ENCODE measurements around the gene DHX8.

The DHX8 gene

DNA sequence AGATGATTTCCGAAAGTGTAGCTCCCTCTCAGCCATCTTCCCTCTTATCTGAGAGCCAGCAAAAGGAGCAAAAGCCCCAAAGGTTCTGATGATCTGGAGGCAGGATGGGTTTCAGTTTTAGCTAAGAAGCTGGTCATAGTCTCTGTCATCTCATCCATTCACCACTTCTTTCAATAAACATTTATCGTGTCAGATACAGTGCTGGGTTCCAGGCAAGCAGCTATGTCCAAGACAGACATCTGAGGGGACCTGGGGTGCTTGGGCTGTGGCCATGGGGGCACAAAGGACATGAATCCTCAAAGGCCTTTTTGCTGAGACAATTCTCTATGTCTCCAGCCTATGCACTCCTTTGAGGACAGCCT is 63.4 kb downstream of the DHX8 start:
- DNase-seq (ENCODE audit: low read depth in 2 of 2) = no peak

DNA sequence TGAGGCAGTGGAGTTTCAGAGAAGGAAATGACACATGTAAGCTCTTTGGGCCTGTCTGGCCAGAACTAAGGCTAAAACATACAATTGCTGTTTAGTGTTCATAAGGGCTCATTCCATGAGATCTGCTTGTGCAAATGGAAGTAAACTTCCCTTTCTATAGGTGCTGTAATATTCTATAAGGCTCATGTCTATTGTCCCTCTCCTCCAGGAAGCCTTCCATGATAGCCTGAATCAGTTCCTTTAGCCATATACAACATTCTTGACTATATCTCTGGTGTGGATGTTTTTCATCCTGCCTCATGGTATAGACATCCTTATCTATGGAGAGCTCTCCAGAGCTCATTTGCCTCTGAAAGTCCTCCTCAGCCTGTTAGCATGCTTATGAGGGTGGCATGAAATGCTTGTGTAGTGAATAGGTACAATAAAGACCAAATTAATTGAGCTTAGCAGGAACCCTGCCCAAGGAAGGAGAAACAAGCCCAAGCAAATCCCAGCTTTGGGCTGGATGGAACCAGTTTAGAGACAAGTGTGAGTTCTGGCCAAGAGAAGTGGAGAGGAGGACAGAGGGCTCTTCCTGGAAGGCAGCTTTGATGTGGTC is 64.0 kb downstream of the DHX8 start:
- no peak for DNase-seq (ENCODE audit: low read depth in 2 of 2)

DNA sequence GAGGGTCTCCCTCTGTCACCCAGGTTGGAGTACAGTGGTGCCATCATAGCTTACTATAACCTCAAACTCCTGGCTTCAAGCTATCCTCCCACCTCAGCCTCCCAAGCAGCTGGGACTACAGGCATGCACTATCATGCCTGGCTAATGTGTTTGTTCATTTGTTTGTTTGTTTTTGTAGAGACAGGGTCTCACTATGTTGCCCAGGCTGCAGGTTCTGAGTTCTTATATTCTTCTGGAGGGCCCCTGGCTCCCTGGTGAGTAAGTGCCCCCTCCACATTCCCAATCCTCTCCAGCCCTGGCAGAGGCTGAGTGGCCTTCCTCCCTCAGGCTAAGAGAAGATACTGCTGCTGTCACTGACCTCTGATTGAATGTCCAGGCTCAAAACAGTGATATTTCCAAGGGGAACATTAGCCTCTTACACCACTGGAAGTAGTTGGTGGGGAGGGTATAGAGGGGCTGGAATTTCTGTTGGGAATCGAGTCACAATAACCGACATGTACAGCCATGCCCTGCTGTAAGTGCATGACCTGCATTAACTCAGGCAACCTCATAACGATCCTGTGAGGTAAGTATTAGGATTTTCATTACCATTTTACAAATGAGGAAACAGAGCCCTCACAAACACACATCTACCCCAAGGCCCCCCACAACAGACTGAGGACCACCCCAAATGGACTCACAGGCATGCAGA is 65.1 kb downstream of the DHX8 start:
- no peak for DNase-seq (ENCODE audit: low read depth in 2 of 2)

DNA sequence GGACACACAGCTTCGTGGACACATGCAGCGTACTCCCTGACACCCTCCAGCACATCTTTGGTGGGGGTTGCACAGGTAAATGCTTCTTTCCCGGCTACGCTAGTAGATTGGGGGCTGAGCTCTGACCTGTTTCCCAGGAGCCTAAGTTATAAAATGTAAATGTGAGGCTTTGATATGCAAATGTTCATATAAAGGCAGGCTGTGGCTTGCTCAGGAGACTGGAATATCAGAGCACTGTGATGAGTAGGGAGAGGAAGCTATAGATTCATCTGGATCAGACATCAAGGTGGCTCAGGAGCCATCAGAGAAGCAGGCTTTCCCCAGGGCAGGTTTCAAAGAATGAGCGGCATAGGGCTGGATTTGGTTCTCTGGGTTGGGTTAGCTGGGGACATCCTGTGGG is 65.7 kb downstream of the DHX8 start:
- DNase-seq (ENCODE audit: low read depth in 2 of 2) = no peak

DNA sequence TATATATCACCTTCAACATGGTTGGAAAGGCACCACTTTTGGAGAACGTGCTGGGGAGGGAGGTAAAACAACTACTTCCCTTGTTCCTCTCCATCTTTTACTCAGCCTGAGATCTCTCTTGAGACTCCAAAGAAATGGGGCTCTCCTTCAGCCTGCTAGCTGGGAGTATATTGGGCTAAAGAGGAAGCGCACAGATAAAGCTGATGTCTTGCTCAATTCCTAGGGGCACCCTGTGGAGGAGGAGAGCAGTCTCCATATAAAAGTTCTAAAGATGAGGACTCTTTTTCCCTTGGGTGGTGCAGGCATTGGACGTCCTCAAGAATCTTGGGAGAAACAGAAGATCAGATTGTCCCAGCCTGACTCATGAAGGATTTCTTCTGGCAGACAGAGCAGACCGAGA is 67.0 kb downstream of the DHX8 start:
- no peak for DNase-seq (ENCODE audit: low read depth in 2 of 2)

DNA sequence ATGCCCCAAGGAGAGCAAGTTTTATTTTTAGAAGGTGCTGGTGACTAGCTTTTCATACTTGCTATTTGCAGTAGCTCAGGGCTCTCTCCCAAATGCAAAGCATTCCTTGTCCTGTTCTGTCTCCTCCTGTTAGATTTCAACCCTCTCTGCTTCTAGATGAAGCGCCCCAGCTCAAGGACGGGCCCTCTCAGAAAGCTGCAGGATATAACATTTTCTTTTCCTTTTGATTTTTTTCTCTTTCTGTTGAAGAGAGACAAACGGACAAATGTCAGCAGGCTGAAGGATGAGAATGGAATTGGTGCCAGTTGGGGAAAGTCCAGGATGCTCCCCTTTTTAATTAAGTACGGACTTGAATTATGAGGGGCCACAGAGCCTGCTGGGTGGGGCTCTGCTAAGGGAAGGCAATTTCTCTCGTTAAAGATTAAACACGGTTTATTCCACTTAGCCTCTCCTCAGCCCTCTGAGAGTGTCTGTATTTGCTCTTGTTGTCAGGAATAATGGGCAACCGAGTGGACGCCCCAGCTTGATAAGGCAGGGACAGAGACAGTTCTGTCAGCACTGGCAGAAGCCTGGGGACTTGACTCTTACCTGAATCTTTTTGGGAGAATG is 68.6 kb downstream of the DHX8 start:
- DNase-seq (ENCODE audit: low read depth in 2 of 2) = no peak

DNA sequence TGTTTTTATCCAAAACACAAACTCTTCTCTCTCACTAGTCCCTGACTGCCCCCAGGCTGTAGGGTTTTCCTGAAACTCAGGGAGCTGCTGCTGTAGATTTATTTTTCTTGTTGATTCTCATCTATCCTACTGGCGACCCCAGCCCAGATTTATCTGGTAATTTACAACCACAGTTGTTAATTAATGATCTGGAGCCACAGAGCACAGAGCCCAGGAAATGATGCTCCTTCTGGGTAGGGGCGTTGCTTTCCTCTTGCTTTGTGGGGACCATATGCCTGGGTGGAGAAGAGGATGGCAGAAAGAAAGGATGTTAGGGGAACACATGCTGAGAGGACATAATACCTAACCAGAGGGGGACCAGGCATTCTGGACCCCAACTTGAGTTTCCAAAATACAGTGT is 69.8 kb downstream of the DHX8 start:
- no peak for DNase-seq (ENCODE audit: low read depth in 2 of 2)

DNA sequence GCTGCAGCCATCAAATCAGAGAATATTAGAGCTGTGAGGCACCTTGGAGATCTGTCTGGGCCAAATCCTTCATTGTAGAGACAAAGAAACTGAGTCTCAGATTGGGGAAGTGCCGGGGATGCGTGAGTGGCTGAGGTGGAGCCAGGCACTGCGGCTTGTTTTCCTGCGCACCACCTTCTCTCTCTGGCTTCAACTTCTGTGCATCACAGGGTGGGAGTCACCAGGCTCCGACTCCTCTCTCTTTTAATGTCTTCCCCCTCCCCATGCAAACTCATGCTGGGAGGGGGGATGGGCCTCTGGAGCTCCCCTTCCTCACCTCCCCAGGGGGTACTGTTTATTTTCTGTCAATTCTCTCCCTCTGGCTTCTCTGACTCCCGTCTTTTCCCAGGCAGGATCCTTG is 71.1 kb downstream of the DHX8 start:
- no peak for DNase-seq (ENCODE audit: low read depth in 2 of 2)

DNA sequence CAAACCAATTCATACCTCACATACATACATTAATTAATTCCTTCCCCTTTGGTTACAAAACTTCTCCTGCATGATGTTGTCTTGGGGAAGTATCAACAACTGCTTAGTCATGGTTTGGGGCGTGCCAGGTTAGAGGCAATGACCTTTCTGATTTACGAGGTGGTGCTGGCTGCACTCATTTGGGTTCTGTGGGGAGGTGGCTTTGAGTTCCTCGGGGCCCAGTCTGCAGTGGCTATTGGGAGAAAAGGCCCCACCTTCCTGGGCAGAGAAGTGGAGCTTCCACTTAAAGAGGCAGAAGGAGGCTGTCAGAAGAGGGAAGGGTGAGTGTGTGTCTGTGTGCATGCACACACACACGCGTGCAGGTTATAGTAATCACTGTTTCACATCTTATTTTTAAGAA is 72.5 kb downstream of the DHX8 start:
- no peak for DNase-seq (ENCODE audit: low read depth in 2 of 2)

DNA sequence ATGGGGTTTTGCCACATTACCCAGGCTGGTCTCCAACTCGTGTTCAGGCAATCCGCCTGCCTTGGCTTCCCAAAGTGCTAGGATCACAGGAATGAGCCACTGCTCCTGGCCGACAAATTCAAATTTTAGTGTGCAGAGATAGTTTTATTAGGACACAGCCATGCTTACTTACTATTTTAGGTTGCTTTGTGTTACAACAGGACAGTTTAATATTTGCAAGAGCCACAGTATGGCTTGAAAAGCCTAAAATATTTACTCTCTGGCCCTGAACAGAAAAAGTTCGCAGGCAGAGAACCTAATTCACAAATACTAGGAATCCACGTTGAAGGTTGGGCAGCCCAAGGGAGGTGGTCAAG is 75.0 kb downstream of the DHX8 start:
- DNase-seq (ENCODE audit: low read depth in 2 of 2) = no peak

DNA sequence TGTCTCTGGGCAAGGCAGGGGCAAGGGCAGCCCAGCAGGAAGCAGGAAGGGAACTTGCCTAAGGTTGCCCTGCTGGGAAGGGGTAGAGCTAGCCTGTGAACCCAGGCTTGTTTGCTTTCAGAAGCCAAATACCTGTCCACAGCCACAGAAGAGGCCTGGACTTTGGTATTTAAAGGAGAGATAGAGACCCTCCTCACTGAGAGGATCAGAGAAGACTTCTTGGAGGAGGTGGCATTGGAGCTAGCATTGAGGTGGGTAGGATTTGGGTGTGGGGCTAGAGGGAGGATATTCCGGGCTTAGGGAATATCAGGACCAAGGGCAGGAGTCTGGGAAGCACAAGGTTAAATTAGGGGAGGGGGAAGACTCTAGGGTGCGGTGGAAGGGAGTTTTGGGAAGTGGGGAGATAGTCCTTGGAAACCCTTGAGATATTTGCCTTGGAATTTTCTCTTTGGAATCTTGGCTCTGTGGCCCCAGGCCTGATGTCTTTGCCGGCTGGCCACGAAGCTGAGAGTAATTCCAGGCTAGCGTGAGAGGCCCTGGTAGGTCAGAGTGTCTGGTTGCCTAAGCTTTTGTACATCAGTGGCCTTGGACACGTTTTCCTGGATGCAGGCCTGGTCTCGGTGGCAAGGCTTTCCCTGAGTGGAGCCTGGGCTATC is 75.5 kb downstream of the DHX8 start:
- DNase-seq (ENCODE audit: low read depth in 2 of 2) = no peak

DNA sequence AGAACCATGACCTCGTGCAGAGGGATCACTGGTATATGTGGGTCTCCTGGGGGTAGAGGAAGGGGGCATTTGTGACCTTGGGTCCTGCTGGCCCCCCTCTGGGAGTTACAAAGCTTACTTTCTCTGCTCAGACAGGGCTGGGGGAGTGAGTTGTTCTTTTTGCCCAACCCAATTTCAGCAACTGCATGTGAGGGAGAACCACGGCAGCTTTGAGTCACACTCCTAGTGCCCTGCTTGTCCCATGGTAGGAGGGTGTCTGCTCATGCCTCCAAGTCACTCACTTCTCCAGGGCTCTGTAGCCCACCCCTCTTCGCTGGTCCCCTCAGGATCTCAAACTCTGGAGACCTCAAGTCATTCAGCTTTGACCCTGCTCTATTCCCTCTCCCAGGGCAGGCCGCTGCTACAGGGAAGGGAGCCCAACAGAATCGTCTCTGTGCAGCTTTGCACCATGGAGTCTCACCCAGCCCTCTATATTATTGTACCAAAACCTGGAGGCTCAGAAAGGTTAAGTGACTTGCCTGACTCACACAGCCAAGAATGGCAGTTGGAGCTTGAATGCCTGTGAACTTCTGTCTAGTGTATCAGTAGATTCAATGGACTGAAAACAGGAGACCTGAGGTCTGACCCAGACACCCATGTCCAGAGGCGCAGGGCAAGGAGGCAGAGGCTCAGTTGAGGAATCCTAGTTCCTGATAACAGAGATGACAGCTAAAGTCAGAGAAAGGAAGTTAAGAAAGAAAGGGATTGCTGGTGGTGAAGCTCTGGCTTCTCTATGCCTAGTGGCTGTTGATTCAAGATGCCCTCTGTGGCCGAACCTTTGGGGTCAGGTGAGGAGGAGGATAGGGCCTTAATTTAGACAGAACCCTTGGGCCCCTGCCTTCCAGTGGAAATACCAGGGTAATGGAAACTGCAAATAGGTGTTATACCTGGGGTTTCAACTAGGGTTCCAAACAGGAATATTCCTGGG is 77.0 kb downstream of the DHX8 start:
- no peak for DNase-seq (ENCODE audit: low read depth in 2 of 2)

DNA sequence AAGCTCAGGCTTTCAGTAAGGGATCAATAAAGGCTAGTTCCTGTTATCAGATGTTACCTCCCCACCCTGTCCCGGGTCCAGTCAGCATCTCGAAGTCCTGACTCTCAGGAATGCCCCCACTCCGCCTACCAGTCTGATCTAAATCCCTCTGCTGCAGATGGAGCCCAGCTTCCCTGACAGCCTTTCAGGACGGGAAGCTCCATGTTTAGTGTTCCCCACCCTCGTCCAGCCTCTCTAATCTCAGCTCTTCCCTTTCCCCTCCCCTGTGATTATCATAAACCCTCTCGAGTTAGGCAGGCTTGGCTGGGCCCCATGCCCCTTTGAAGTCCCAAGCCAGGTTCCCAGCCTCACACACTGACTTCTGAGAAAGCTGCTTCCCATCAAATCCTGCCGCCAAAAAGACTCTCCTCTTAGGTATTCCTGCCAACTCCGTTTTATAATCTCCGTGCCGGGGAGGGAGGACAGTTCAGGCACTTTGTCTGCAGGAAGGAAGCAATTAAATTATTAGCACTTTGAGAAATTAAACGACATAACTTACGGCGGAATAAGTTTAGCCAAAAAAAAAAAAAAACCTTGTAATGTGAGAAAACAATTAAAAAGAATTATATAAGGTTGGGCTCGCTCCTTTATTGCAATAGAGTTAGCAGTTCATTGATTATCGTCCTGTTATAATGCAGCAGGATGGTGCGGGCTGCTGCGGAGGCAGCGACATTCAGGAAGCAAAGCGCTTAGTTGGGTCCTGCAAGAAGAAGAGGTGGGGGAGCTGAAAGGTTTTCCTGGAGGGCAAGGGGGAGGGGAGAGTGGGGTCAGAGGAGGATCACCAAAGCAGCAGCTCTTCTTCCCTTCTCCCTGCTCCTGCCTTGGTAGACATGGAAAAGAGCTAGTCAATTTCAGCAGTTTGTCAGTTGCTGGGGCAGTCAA is 79.2 kb downstream of the DHX8 start:
- no peak for DNase-seq (ENCODE audit: low read depth in 2 of 2)

DNA sequence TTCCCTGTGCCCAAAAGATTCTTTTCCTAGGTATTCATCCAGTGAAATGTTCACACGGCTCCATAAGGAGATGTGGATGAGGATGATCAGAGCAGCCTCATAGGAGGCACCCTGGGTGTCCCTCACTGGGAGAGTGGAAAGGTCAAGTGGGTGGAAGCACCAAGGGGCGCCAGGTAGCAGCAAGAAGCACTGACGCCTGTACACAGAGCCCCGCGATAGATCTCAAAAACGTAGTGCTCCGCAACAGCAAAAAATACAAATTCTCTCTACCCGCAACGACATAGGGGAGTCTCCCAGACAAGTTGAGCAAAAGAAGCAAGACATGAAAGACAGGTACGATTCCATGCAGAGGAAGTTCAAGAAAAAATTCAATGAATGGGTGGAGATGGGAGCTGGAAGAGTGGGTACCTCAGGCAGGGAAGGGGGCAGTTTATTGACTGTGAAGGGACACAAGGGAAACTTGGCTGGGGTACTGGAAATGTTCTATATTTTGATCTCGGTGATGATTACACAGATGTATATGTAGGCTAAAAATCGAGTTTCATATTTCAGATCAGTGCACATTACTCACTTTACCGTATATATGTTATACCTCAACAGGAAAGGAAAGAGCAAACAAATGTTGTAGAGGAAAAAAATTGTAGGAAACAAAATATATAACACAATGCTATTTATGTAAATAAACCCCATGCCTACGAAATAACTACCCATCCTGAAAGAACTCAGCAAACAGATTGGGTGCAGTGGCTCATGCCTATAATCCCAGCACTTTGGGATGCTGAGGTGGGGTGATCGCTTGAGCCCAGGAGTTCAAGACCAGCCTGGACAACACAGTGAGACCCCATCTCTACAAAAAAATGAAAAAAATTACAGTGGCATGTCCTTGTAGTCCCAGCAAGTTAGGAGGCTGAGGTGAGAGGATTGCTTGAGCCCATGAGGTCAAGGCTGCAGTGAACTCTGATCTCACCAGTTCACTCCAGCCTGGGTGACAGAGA is 80.1 kb downstream of the DHX8 start:
- DNase-seq (ENCODE audit: low read depth in 2 of 2) = no peak

DNA sequence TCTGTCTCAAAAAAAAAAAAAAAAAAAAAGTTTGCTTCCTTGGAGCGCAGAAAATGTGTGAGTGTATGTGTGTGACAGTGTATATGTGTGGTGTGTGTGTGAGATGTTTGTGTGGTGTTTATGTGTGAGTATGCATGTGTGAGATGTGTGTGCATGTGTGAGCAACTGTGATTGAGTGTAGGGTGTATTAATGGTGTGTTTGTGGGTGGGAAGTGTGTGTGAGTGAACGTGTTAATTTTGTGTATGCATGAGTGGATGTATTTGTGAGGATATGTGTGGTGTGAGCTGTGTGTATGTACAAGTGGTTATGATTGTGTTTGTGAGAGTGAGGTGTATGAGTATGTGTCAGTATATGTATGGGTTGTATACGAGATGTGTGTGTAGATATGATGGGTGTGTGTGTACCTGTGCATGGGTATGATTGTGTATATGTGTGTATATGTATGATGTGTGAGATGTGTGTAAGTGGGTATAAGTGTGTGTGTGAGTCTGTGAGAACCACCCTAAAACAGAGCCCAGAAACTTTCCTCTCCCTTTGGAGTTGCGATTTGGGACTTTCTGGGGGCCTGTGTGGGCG is 84.8 kb downstream of the DHX8 start:
- DNase-seq (ENCODE audit: low read depth in 2 of 2) = no peak

DNA sequence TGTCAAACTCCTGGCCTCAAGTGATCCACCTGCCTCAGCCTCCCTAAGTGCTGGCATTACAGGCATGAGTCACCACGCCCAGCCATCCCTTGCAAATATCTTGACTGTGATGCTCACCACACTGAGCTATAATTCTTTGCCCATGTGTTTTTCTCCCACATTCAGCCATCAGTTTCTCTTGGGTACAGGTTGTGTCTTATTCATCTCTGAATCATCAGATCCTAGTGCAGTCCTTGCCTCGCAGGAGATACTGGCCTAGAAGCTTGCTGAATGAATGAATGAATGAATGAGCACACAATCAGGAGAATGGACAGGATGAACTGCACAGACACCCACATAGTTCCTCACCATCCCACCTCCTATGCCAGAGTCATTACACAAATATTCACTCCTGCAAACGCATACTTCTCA is 86.7 kb downstream of the DHX8 start:
- no peak for DNase-seq (ENCODE audit: low read depth in 2 of 2)

DNA sequence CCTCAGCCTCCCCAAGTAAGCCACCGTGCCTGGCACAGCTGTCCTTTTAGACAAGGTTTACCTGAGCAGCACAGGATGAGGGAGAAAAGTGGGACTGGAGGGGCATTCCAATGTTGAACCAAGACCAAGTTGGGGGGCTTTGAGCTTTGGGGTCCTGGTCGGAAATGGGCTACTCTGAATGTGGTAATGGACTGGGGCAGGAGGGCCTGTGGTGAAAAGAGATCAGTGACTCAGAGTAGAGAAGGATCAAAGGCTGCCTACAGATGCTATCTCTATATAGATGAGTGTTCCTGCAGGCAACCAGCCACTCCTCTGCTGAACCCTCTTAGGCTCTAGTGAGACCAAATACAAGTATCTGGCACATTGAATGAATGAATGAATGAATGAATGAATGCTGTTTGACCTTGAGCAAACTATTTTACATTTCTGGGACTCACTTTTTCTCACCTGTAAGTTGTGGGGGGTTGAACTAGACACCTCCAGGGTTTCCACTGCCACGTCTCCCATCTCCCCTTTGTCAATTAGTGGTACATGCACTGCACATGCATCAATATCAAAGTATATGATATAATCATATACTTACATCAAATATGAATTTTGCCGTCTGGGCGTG is 88.7 kb downstream of the DHX8 start:
- no peak for DNase-seq (ENCODE audit: low read depth in 2 of 2)

DNA sequence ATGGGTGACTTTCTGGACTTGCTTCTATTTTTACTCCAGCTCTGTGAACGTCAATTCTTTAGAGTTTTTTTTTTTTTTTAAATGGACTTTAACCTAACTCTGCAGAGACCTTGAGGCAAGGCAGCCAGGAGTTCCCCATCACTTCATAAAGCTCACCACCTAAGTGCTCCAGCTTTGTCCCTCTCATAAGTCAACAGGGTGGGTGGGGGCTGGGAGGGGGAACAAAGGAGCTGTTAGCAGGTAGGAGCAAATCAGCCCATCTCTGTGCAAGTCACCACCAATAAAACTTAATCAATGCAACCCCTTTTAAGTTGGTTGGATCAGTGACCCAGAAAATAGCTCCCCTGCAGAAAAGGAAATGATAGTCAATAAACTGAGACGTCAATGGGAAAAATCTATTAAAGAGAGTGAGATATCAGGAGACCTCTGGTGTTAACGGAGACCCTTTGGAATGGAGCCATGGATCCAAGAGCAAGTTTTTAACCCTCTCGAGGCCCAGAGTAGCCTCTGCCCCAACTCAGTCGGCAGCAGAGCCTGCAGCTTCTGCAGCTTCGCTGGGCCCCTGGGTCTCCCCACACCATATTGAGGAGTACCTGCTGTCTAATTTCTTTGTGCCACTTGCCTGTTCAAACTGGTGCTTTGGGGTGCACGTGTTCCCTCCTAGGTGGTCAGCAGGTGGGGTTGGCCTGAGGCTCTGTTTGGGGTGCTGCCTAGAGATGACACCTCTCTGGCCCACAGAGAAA is 90.0 kb downstream of the DHX8 start:
- DNase-seq (ENCODE audit: low read depth in 2 of 2) = no peak
